Measurements from ENCODE around the gene PPBP.
A peak's percentile ranks its signal among the peaks of the same experiment; 100 is the strongest.
"Not testable (repeated sequence)": the region's sequence is repeated elsewhere in the genome, so short reads cannot be mapped to it uniquely, and the experiment has no call there.

The PPBP gene

GRCh38 chr4:73991742-73992000 is 3.7 kb upstream of the PPBP start:
- DNase-seq = no peak

- DNase-seq = no peak
Measured at GRCh38 chr4:73990988-73991741, 3.2 kb upstream of the PPBP start.

DNA sequence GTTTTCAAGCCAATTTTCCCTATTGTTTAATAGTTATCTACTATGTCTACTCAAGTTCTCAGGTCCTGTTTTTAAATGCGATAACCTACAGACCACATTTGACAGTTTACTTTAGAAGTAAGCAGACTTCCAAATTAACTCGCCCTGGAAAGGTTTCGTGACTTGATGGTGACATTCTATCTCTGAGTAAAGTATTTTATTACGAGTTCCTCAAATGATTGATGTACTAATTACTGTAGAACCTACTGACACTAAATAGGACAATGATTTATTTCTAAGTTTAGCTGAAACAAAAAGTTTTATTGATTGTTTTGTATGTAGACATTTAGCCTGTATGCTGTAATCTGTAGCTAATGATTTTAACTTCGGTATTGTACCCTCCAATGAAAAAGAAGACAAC is 1.9 kb upstream of the PPBP start:
- DNase-seq = no peak

- DNase-seq = no peak
Measured at GRCh38 chr4:73989031-73989430, 1.0 kb upstream of the PPBP start.

GRCh38 chr4:73985528-73985852 is 2.5 kb downstream of the PPBP start:
- no peak for DNase-seq

DNA sequence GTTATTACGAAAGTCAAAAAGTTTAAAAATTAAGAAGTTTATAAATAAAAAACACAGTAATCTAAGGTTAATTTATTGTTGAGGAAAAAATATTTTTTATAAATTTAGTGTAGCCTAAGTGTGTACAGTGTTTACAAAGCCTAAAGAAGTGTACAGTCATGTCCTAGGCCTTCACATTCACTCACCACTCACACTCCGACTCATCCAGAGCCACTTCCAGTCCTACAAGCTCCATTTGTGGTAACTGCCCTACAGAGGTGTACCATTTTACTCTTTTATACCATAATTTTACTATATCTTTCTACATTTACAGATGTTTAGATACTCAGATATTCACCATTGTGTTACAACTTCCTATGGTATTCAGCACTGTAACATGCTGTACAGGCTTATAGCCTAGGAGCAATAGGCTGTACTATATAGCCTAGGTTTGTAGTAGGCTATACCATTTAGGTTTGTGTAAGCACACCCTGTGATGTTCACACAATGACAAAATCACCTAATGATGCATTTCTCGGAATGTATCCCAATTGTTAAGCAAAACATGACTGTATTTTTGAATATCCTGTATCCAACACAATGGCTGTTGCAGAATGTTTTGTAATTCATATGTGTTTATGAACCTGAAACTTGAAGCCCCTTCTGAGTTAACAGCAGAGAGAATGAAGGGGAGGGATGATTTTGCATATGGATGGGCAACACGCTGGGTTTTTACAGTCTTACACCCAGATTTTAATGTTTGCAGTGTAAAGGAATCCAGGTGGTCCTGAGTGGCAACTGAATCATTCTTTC is 3.1 kb downstream of the PPBP start:
- DNase-seq = no peak

DNA sequence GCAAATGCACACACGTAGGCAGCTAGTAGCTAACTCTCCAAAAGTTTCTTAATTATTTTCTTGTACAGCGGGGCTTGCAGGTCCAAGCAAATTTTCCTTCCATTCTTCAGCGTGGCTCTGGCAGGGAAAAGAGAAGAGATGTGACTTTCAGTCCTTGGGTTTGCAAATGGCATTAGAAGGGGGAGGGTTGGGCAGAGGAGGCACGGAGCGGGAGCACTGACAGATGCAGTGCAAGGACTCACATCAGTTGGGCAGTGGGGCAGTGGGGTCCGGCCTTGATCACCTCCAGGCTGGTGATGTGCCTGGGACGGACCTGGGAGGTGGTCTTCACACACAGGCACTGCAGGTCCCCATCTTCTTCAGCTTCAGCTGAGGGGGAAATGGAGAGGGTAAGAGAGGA is 6.8 kb downstream of the PPBP start:
- not testable (repeated sequence) for DNase-seq

GRCh38 chr4:73979407-73979957 is 8.5 kb downstream of the PPBP start:
- no peak for DNase-seq

DNA sequence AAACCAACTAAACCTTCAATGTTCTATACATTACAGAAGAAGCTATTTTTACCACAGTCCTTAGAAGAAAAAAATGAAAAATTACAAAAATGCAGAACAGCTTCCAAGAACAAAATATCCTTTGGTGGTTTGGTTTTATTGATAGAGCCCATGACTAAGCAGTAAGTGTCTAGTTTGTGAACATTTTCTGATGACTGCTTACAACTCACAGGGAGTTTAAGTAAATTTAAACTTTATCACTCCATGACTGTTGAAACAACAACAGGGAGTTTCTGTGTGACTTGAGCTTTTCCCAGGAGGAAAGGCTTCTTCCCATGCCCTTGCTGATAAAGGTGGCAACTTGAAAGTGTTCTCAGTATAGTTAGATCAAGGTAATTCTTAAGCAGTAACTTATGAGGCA is 9.1 kb downstream of the PPBP start:
- no peak for DNase-seq

DNA sequence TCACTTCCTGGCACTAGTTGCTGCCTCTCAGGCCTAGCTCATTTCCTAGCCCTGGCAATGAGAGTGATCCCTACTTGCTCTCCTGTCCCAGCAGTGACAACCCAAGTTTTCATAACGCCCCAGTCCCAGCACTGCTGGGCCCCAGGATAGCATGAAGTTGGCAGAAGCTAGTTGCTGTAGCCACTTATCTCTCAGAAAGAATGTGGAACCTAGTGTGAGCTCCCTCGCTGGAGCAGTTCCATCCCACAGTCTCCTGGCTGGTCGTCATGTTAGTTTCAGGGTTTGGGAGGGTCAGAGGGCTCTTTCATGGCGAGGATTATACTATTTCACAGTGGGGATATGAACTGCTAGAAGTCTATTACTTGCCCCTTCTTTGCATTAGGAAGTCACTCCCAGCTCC is 11.3 kb downstream of the PPBP start:
- no peak for DNase-seq

GRCh38 chr4:73976217-73976616 is 11.8 kb downstream of the PPBP start:
- DNase-seq = no peak

- DNase-seq = no peak
Measured at GRCh38 chr4:73974352-73974751, 13.6 kb downstream of the PPBP start.

GRCh38 chr4:73970945-73971344 is 17.0 kb downstream of the PPBP start:
- DNase-seq = no peak

DNA sequence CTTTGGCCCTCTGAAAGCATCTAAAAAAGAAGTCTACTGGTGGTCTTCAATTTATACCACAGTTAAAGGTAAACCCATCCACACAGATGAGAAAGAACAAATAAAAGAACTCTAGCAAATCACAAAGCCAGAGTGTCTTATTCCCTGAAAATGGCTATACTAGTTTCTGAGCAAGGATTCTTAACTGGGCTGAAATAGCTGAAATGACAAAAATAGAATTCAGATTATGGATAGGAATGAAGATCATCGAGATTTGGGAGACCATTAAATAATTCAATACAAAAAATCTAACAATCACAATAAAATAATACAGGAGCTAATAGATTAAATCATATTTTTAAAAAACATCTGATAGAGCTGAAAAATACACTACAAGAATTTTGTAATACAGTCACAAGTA is 18.0 kb downstream of the PPBP start:
- no peak for DNase-seq

- no peak for DNase-seq
Measured at GRCh38 chr4:73967866-73968265, 20.1 kb downstream of the PPBP start.

DNA sequence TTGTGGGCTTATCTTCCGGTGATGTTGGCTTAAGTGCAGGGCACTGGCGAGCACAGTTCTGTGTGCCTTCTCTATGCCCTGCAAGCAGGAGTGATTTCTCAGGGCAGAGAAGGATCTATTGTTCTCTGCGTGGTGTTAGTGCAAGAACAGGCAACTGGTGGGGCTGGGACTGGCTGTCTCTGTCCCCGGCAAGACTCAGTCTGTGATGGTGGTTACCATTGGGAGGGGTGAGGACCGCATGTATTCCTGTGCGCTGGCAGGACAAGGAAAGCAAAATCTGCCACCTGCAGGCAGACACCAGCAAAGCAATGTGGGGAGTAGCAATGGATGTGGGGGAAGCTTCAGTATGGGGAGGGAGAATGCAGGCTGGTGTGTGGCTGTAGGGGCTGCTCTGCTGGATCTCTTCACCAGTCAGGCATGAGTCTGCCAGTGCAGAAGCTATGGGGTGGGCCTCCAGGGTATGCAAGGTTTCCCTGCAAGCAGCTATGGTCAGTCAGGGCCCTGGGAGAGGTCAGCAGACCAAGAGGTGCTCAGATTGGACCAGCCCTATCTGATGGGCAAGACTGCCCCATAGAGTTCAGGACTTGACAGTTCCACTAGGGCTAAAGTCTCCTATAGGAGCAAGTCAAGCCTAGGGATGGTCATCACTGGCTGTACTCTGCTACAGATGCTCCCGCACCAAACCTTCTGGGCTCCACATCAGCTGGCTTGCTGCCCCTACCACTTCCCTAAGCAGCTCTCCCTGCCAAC is 23.0 kb downstream of the PPBP start:
- no peak for DNase-seq

DNA sequence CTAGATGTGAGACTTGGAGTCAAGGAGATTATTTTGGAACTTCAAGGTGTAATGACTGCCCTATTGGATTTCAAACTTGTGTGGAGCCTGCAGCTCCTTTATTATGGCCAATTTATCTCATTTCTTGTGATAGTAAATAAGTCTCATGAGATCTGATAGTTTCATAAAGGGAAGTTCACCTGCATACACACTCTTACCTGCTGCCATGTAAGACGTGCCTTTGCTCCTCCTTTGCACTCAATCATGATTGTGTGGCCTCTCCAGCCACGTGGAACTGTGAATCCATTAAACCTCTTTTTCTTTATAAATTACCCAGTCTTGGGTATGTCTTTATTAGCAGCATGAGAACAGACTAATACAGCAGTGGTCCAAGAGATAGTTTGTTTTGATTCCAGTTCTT is 25.3 kb downstream of the PPBP start:
- DNase-seq = no peak

GRCh38 chr4:73959041-73959440 is 28.9 kb downstream of the PPBP start:
- DNase-seq = not testable (repeated sequence)

DNA sequence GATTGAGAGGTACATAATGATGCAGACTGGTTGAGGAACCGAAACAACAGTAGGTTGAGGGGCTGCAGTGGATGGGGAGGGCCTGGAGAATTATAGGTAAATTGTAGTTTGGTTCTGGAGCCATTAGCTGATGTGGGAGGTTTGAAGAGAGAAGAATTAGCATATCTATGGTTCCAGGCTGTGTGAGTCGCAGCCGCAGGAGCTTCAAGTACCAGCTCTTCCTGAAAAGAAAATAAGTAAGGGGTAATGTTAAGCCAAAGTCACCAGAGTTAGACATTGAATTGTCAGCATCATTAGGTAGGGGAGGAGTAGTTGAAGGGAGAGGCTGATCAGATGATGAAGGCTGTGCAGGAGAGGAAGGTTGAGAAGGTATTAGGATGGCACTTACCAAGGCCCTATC is 35.6 kb downstream of the PPBP start:
- DNase-seq = no peak

GRCh38 chr4:73950376-73950920 is 37.5 kb downstream of the PPBP start:
- not testable (repeated sequence) for DNase-seq

GRCh38 chr4:73948990-73949706 is 38.8 kb downstream of the PPBP start:
- DNase-seq = peak in 1 of 2 experiments; percentile 2

GRCh38 chr4:73948291-73948690 is 39.7 kb downstream of the PPBP start:
- DNase-seq = no peak

All from NCI-H2081 (cell line).